Activated CD4-positive, CD25-positive, alpha-beta regulatory T cell treated with anti-CD3 and anti-CD28 coated beads, Interleukin-2, amount 50 U/mL, for 72 hours (primary cell): ENCODE results near the gene PHF5A.
"Not testable (repeated sequence)": the region's sequence is repeated elsewhere in the genome, so short reads cannot be mapped to it uniquely, and the experiment has no call there.

Source experiments
- DNase-seq: peaks from one replicate; pipeline ENCODE4 v3.0.0; 2021

Gene PHF5A

GRCh38 chr22:41446639-41447434 is 21.7 kb downstream of the PHF5A start, which contains the start of gene TOB2:
TOB2 (minus strand) TSS chr22:41446801; CDS start chr22:41437345, 9,456 bp downstream.
- DNase-seq: peak; percentile 96

- DNase-seq: peak; percentile 41
Observed at GRCh38 chr22:41446057-41446501, 22.4 kb downstream of the PHF5A start.

DNA sequence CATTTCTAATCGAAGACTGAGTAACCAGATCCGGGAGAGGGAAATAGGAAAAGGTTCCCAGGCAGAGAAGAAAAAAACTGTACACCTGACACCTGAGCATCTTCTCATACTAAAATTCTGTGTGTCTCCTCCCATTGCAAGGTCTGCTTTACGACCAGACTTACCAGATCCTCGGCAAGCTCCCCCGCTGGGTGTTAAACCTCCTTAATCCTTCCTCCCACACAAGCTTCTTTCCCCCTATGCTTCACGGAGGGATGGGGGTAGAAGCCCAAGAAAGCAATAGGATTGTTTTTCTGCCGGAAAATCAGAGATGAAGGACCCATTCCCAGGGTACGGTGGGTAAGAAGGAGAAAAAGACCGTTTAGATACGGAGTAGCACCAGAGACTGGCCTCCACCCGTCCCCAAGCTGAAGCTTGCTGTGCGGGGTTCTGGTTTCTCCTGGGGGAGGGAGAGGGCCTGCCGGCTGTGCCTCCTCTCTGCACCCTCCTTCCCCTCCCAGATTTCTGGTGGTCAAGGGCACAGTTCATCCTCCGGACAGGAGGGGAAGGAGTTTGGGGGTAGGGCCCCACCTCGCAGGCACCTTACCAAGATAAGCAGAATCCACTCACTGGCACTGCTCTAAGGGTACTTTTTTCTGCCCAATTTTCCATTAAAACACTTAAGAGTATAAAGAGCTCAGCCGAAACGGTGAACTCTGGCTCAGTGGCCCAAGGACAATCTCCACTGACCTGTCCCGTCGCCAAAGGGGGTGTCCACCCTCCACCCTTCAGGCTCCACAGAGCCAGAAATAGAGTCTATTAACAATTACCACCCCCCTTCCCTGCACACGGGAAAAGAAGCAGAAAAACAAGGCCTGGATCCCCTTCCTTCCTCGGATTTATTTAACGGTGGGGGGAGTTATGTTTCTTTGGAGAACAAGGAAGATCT is 23.1 kb downstream of the PHF5A start:
- DNase-seq: peak; percentile 32

GRCh38 chr22:41444360-41445128 is 23.9 kb downstream of the PHF5A start:
- DNase-seq: peak; percentile 73

- DNase-seq: no peak
Observed at GRCh38 chr22:41442240-41442792, 26.2 kb downstream of the PHF5A start.

GRCh38 chr22:41440511-41440910 is 28.0 kb downstream of the PHF5A start:
- DNase-seq: not testable (repeated sequence)

GRCh38 chr22:41437198-41437597 is 31.3 kb downstream of the PHF5A start:
- no peak for DNase-seq

- DNase-seq: no peak
Observed at GRCh38 chr22:41436322-41437113, 32.0 kb downstream of the PHF5A start.

GRCh38 chr22:41435560-41435959 is 32.9 kb downstream of the PHF5A start:
- no peak for DNase-seq

DNA sequence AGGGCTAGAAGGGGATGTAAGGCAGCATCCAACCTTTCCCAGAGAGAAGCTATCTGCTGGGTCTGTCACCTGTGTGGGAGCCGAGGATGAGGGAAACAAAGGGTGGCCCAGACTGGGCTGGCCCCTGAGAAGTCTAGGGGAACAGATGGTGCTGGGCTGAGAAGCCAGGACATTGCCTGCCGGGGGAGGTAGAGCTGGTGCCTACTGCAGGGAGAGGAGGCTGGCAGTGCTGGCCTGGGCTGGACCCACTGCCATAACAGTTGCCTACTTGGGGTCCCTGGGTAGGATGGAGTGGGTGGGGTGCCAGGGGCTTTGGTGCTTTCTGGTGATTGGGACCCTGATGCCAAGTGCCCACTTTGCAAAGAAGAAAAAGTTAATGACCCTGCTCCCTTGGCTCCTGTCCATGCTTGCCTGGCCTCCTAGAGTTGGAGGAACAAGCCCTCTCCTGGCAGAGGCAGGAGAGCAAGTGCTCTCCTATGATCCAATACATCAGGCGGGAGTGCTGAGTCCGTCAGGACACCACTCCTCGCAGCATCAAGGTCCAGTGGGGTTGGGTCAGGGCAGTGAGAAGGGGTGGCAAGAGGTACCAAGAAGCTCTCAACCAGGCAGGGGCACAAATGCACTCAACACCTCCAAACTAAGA is 34.0 kb downstream of the PHF5A start:
- DNase-seq: not testable (repeated sequence)

- DNase-seq: not testable (repeated sequence)
Observed at GRCh38 chr22:41433480-41433879, 35.0 kb downstream of the PHF5A start.

GRCh38 chr22:41431656-41432055 is 36.8 kb downstream of the PHF5A start:
- DNase-seq: no peak

DNA sequence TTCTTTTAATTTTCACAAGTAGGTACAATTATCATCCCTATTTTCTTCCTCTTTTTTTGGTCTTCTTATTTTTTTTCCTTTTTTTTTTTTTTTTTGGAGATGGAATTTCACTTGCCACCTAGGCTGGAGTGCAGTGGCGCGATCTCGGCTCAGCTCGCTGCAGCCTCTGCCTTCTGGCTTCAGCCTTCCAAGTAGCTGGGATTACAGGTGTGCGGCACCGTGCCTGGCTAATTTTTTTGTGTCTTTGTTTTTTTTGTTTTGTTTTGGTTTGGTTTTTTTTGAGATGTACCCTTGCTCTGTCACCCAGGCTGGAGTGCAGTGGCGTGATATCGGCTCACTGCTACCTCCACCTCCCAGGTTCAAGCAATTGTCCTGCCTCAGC is 38.5 kb downstream of the PHF5A start:
- no peak for DNase-seq

GRCh38 chr22:41429232-41429950 is 39.1 kb downstream of the PHF5A start:
- no peak for DNase-seq

DNA sequence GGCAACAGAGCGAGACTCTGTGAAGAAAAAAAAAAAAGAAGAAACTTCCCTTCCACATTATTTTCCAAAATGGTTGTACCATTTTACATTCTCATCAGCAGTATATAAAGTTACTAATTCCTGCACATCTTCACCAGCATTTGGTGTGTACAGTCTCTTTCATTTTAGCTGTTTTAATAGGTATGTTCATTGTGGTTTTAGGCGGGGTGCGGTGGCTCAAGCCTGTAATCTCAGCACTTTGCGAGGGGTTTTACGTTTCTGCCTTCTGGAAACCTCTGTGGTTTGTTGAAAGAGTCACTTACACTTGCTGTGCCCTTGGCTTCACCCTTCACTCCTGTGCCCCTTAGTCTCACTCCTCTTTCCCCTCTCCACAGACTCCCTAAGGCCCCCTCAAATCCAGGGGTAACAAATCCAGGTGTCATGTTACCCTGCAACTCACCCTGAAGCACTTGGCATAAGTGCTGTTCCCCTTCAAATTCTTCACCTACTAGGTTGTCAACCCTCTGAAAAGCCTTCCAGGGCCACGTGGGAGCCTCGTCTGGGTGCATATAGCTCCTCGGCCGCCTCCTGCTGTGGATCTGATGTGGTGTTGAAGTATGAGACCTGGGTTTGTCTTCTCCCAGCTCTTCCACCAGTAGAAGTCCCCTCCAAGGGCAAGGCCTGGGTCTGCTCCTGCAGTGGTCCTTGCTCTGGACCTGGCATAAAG is 42.7 kb downstream of the PHF5A start:
- DNase-seq: no peak

- DNase-seq: no peak
Observed at GRCh38 chr22:41418717-41419116, 49.8 kb downstream of the PHF5A start.

DNA sequence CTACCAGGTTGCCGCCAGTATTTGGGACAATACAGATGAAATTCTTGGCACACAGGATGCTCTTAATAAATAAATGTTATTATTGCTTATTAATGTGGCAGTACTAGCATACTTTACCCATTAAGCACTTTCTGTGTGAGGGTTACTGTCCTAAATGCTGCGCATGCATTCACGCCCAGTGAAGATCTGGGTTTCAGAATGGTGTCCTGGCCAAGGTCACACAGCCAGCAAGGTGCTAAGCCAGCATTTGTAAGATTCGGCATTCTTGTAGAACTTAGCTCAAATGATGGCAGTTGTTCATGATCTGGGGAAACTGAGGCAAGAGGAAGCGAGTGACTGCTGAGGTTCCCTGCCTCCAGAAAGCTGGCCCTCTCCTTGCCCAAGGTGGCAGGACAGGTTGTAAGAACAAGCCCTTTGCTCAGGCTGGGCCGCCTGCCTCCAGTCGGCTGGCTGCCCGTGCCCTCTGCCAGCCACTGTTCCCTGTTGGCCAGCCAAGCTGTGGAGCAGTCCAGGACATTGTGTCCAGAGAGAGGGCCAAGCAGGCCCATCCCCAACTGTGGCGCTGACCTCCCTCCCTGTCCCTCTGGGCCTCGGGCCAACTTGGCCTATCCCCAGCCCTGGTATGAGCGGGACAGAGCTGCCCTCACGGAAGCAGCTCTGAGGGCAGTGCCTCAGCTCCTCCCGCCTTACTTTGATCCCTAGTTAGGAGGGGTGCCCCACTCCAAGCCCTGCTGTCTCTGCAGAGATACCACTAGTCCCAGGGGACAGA is 50.7 kb downstream of the PHF5A start:
- no peak for DNase-seq

DNA sequence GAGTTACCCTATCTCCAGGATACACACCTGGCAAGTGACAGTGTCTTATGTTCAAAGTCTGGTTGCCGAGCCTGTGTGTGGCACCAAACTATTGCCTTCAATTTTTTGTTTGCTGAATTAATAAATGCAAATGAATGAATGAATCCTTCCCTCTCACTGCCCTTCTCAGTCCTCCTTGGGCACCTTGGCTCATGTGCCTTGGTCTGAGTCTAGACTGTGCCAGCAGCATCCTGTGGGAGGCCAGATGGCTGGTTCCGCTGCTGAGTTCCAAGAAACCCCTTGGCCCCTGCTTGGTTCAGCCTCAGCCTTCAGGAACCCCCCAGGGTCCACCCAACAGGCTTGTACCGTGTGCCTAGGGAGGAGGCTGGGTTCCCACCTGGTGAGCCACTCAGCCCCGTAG is 52.9 kb downstream of the PHF5A start:
- no peak for DNase-seq
